Thyroid gland (tissue), 4 donors: ENCODE results near the gene PEA15. TPM values are rescaled to one million over a fixed set of nuclear protein-coding genes. Genes with fewer than 3 reads are reported as not detected.

Source experiments
- DNase-seq, 2 donors: peaks; one replicate each; pipeline ENCODE4 v3.0.0-alpha.2; 2019
- H3K27ac ChIP-seq, 3 donors: fragments of 200-600 bp; sonication (generic); 1 replicate in 2 of 3; 2 replicates in 1 of 3; pipeline ENCODE4 v1.5.1; 2016 to 2019; ENCODE audit warnings: mild to moderate bottlenecking in 1 of 3, moderate library complexity in 1 of 3
- H3K27me3 ChIP-seq: fragments of 200-600 bp; sonication (generic); one replicate; pipeline ENCODE4 v1.5.1; 2019
- H3K36me3 ChIP-seq, 2 donors: fragments of 200-600 bp; sonication (generic); one replicate each; pipeline ENCODE4 v1.5.1; 2016 to 2019
- H3K4me1 ChIP-seq, 2 donors: fragments of 200-600 bp; sonication (generic); one replicate each; pipeline ENCODE4 v1.5.1; 2017 to 2019
- H3K4me3 ChIP-seq, 3 donors: fragments of 200-600 bp; sonication (generic); replicated peaks in 1 of 3; 1 replicate in 2 of 3; 2 replicates in 1 of 3; pipeline ENCODE4 v1.5.1; 2016; ENCODE audit warnings: mild to moderate bottlenecking in 1 of 3
- H3K9me3 ChIP-seq: fragments of 200-600 bp; sonication (generic); one replicate; pipeline ENCODE4 v1.5.1; 2017
- CTCF ChIP-seq, 6 experiments: fragments of 200-600 bp in 3 of 6; fragments of 450-650 bp in 3 of 6; sonication (generic) in 3 of 6; IDR thresholded peaks; one replicate each; pipeline ENCODE4 v1.5.1; 2016 to 2019; ENCODE audit warnings: antibody characterized with exemption in 6 of 6, mild to moderate bottlenecking in 2 of 6, inconsistent platforms in 1 of 6, moderate library complexity in 1 of 6
- POLR2A ChIP-seq, 2 donors: fragments of 450-650 bp; IDR thresholded peaks; one replicate each; pipeline ENCODE4 v1.6.1; 2017; ENCODE audit warnings: antibody characterized with exemption in 2 of 2, mild to moderate bottlenecking in 2 of 2, moderate library complexity in 1 of 2
- WGBS, 2 donors: methylation state at CpG; one replicate each; pipeline ENCODE4 v1.1.5; 2017; 5-methylcytosine and 5-hydroxymethylcytosine counted together
- intact Hi-C: fragments of 100-400 bp; cut with DNase I; formaldehyde crosslinking; loops from one replicate; pipeline ENCODE4 v1.15.1; 2023
- total RNA-seq, 4 donors: library from RNA; depleted of rRNA; stranded (reverse); fragments of >200 nt; gene quantifications; one replicate each; pipeline ENCODE4 v1.2.3, GENCODE V29; 2016

PEA15 gene
- total RNA-seq, 4 donors from 2014 or later = 47.9 to 68.5 (median 50.2) TPM

GRCh38 chr1:160257411-160258015 lies 52.3 kb downstream of the PEA15 start:
- intact Hi-C loops = loop anchor here (10.0 kb wide), 1 partner anchor 153 kb away; no protein-coding TSS in a partner anchor
- 68 to 75% methylated on average over 6 of the region's 6 CpGs for WGBS, 2 donors
- H3K27me3 ChIP-seq = no peaks in the 10 kb centered on the region
- no peak overlapping the region for H3K4me3 ChIP-seq
- H3K4me1 ChIP-seq = peaks cover 56 to 58% of the 10 kb centered on the region in 2 donors
- no peak for DNase-seq
- H3K9me3 ChIP-seq = no peaks in the 10 kb centered on the region
- no peak for TF ChIP-seq POLR2A (IDR thresholded peaks at IDR 0.05)
- no peak for TF ChIP-seq CTCF (IDR thresholded peaks at IDR 0.05)
- H3K36me3 ChIP-seq = no peaks in the 10 kb centered on the region
- H3K27ac ChIP-seq = peak overlapping the region; percentile 3 to 82 (median 57)

- 87 to 90% methylated on average over 7 of the region's 7 CpGs for WGBS, 2 donors
- no peak for DNase-seq
- TF ChIP-seq POLR2A (IDR thresholded peaks at IDR 0.05) (no peak), CTCF (IDR thresholded peaks at IDR 0.05) (no peak)
- no peaks in the 10 kb centered on the region for H3K9me3 ChIP-seq
- peak overlapping the region in 2 of 3 donors; percentile 57 to 82 for H3K27ac ChIP-seq
- H3K4me1 ChIP-seq = peaks cover 56 to 58% of the 10 kb centered on the region in 2 donors
- no peak overlapping the region for H3K4me3 ChIP-seq
- intact Hi-C loops = loop anchor here (10.0 kb wide), 1 partner anchor 153 kb away; no protein-coding TSS in a partner anchor
- no peaks in the 10 kb centered on the region for H3K36me3 ChIP-seq
- H3K27me3 ChIP-seq = no peaks in the 10 kb centered on the region
These were observed 53.1 kb downstream of the PEA15 start for GRCh38 chr1:160258177-160258798.

GRCh38 chr1:160260406-160261382 lies 55.5 kb downstream of the PEA15 start:
- WGBS, 2 donors = 20 to 23% methylated on average over 6 of the region's 6 CpGs
- Histone ChIP-seq H3K9me3 (no peaks in the 10 kb centered on the region), H3K4me3 (peak overlapping the region in 2 of 3 donors; percentile 51 to 80), H3K4me1 (peaks cover 50% of the 10 kb centered on the region in 2 donors), H3K36me3 (no peaks in the 10 kb centered on the region), H3K27me3 (no peaks in the 10 kb centered on the region), H3K27ac (peak overlapping the region; percentile 88 to 98 (median 96))
- peak; percentile 50 to 57 for DNase-seq
- intact Hi-C loops = no loop called here
- TF ChIP-seq CTCF (IDR thresholded peaks at IDR 0.05) (no peak), POLR2A (IDR thresholded peaks at IDR 0.05) (no peak)

DNA sequence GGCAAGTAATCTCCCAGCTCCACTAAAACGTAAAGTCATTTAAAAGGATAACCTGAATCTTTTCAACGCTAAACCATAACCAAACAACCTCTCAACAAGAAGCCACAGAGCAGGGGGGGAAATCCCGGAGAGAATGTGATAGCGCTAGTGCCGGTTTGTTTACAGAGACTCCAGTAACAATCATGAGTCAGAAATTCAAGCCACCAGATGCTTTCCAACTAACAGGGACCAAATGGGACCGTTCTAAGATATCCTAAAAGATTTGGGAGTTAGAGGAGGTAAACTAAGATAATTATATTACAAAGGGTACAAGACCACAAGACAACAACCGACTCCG lies 56.3 kb downstream of the PEA15 start:
- no peak for TF ChIP-seq POLR2A (IDR thresholded peaks at IDR 0.05)
- no peak for TF ChIP-seq CTCF (IDR thresholded peaks at IDR 0.05)
- Histone ChIP-seq H3K9me3 (no peaks in the 10 kb centered on the region), H3K36me3 (no peaks in the 10 kb centered on the region), H3K27me3 (no peaks in the 10 kb centered on the region), H3K27ac (peak overlapping the region; percentile 88 to 98 (median 96)), H3K4me1 (peaks cover 45% of the 10 kb centered on the region in 2 donors), H3K4me3 (peak overlapping the region; percentile 51 to 80 (median 68))
- peak; percentile 58 to 59 for DNase-seq
- WGBS, 2 donors = 0 to 1% methylated on average over 8 of the region's 8 CpGs
- intact Hi-C loops = no loop called here
